GM18870 (cell line): Measurements from ENCODE around the gene SORL1.
"Not testable (repeated sequence)": the region's sequence is repeated elsewhere in the genome, so short reads cannot be mapped to it uniquely, and the experiment has no call there.

Source experiments
- ATAC-seq: cut with Tn5 transposase; IDR thresholded peaks from one replicate; pipeline ENCODE4 v1.9.1; 2021; ENCODE audit warnings: moderate library complexity; ENCODE audit not compliant: unreplicated experiment

The SORL1 gene

DNA sequence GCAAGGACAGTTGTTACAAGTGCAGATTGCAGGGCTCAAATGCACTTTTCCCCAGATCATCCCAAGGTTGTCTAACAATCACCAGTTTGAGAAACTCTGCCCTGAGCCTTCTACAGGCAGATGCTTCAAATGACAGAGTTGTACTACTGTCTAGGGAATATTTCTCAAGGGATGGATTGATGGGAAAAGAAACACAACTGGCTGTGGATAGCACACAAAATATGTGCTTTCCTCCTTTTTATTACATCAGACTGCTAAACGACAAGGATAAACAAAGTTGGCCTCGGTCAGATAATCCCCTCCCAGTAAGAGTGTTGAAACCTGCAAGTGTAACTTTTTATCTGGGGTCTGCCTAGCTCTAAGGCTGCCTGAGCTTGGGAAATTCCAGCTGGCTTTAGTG, 47.3 kb downstream of the SORL1 start:
- no peak for ATAC-seq

DNA sequence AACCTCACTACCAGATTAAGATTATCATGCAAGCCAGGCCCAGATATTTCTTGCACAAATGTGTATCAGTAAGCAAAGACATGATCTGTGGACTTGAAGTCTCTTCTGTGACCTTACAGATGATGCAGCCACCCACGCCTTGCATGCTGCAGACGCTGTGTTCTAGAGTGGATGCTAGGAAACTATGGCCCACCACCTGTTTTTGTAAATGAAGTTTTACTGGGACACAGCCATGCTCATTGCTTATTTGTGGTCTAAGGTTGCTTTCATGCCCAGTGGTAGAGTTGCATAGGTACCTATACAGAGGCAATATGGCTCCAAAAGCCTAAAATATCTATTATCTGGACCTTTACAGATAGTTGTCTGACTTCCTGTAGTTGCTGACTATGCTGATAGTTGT, 48.2 kb downstream of the SORL1 start:
- ATAC-seq, result no peak

DNA sequence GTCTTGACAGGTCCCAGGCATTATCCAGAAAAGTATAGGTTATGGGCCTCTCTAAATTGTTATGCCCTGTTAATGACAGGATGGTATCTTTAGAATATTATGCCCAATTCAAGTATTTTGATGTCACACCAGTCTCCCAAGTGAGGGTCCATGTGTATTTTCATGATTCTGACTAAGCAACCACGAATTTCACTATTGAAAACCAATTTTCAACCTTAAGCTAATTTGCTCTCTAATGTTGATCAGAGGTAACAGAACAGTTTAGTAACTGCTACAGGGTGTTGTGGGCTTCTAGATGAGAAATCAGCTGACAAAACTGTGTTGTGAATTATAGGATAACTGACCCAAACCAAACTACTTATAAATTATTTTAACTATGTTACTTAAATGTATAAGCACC, 48.6 kb downstream of the SORL1 start:
- ATAC-seq, result no peak

DNA sequence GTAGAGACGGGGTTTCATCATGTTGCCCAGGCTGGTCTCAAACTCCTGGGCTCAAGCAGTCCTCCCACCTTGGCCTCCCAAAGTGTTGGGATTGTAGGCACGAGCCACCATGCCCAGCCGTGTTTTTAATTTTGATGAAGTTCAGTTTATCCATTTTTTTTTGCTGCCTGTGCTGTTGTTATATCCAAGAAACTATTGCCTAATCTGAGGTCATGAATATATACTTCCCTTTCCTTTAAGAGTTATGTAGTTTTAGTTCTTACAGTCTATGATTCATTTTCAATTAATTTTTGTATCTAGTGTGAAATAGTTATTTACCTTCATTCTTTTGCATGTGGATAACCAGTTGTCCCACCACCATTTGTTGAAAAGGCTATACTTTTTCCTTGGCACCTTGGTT, 50.9 kb downstream of the SORL1 start:
- ATAC-seq, result no peak

DNA sequence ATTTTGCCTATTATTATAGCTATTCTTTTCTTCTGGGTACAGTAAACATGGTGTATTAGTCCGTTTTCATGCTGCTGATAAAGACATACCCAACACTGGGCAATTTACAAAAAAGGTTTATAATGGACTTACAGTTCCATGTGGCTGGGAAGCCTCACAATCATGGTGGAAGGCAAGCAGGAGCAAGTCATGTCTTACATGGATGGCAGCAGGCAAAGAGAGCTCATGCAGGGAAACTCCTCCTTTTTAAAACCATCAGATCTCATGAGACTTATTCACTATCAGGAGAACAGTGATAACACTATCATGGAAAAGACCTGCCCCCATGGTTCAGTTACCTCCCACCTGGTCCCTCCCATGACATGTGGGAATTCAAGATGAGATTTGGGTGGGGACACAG, 54.1 kb downstream of the SORL1 start:
- not testable (repeated sequence) for ATAC-seq

DNA sequence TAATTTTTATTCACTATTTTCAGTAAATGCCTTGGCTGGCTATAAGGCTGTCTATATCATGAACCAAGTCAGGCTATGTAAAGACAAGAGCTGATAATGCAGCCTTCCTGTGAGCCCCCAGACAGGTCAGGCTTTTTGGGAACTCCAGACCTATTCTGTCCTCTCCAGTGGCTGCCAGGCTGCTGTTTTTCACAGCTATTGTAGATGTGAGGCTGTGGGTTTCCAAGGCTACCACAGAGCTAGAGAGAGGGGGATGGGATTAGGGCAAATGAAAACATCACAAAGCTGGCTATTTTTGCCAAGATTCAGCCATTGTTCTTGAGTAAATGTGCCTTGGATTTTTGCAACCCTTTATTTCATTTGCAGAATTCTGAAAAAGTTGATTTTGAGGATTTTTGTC, 56.3 kb downstream of the SORL1 start:
- no peak for ATAC-seq

DNA sequence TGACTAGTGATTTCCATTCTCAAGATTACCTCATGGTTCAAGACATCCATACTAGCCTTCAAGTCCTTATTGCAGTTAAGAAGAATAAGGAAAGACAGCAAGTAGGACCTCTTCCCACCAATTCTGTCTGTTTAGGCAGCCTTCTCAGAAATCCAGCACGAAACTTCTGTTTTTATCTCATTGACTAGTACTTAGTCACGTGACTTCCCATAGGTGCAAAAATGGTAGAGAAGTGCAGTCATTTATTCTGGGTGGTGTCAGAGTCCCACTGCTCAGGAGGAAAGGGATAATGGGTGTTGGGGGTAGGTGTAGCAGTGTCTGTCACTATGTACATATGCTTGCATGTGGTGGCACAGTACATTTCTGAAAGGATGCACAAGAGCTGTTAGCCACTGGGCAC, 58.3 kb downstream of the SORL1 start:
- no peak for ATAC-seq

DNA sequence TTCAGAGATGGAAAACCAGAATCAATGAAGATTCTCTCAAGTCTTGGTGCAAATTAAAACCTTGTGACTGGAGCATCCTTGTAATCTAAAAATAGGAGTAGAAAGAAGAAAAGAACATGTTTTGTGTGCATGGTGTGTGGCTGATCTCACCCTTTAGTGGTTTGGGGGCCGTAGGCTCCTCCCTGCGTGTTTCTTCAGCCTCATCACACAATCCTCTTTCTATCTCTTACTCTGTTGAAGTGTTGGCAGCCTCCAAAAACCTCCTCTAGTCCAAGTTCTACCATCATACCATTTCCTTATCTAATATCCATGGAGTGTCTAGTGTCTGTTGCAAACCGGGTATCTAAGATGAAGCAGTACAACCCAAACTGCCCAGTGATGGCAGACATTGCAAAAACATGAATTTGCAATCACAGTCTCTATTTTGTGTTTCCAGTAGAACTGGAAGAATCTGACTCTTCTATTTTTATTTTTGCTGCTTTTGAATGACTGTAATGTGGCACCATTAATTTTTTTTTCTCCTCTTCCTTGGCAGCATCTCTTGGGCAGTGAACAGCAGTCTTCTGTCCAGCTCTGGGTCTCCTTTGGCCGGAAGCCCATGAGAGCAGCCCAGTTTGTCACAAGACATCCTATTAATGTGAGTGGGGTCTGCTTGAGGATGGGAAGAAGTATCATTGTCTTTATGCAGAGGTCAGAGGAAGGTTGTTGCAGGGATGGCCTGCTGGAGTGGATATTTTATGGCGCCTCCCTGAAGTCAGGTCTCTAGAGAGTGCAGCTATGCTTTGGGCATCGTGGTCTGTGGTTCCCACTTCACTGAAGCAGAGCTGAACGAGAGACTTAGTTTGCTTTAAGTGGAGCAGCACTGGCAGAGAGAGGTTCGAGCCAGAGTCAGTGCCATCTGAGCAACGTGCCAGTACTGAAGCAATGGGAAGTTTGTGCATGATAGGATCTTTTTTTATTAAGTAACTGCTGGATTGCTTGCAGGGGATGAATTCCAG, 60.7 kb downstream of the SORL1 start:
- no peak for ATAC-seq

DNA sequence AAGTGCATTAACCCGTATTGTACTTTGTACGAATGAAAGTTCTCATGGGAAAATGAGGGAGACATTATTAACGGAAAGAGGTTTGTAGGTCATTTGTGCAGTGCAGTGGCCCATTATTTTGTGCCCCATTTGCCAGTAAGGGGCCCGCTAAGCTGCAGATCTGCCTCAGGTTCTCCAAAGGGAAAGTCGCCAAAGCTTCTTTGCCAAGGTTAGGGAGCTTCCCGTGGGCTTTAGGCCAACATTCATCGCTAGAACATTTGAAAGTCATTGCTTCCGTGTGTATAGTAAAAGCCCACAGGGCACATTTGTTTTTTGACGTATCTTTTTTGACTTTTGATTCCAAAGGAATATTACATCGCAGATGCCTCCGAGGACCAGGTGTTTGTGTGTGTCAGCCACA, 61.7 kb downstream of the SORL1 start:
- no peak for ATAC-seq

DNA sequence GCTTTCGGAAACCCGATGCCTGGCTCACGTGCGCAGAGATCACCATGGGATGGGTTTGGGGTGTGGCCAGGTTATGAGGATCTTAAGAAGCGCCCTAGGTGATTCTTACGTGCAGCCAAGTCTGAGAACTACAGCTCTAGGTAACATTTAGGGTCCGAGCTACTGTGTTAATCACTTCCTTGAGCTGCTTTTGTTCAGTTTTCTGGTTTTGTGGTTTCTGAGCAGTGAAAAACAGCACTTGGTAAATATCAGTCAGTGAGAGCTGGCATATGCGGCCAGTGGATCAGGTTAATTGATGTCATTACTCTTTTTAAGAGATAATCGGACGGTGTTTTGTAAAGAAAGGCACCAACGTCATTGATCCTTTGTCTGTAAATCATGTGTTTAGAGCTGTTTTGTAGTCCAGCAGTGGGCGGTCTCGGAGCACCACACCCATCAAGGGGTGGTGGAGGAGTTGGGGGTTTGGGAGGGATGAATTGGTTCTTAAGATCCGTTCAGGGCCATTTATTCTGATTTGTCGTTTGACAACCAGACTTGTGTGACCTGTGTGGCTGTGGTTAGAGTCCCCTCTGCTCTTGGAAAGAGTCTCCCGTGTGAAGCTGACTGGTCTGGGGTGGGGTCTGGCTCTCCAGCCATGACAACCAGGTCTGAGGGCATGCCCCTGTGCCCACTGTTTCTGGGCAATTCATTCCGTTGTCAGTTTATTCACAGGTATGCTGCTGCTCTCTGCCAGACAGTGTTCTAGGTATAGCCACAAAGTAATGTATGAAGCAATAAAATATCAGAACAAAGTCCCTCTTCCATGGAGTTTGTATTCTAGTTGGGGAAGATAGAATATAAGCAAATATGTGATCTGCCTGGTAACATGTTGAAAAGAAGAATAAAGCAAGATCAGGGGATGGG, 62.6 kb downstream of the SORL1 start:
- ATAC-seq, result no peak

DNA sequence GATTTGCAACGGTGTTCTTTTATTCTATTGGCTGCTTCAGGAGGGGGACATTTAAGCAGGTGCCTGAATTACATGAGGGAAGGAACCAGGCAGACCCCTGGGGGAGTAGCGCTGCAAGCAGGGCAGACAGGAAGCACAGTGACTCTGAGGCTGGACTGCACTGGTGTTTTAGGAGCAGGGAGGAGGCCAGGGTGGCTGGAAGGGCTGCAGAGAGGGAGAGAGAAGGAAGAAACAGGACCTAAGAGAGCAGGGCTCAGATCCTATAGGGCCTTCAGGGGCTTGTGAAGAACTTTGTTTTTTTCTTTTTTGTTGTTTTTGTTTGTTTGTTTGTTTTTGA, 63.2 kb downstream of the SORL1 start:
- no peak for ATAC-seq

DNA sequence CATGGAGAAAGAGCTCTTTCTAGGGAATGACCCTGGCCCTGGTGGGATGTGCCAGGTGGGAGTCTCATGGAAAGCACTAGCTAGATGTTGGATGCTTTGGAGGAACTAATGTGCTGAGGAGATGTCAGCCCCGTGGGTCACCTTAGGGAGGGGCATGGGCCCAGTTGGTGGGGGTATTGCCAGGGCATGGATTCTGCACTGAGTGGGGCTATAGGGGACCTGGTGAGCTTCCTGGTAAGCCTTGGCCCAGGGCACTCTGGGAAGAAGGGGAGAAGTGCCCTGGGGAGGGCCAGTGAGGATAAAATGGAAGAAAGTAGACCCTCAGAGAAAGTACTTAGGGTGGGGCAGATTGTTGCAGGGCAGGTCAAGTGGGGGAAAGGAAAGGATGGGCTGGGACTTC, 65.9 kb downstream of the SORL1 start:
- no peak for ATAC-seq

DNA sequence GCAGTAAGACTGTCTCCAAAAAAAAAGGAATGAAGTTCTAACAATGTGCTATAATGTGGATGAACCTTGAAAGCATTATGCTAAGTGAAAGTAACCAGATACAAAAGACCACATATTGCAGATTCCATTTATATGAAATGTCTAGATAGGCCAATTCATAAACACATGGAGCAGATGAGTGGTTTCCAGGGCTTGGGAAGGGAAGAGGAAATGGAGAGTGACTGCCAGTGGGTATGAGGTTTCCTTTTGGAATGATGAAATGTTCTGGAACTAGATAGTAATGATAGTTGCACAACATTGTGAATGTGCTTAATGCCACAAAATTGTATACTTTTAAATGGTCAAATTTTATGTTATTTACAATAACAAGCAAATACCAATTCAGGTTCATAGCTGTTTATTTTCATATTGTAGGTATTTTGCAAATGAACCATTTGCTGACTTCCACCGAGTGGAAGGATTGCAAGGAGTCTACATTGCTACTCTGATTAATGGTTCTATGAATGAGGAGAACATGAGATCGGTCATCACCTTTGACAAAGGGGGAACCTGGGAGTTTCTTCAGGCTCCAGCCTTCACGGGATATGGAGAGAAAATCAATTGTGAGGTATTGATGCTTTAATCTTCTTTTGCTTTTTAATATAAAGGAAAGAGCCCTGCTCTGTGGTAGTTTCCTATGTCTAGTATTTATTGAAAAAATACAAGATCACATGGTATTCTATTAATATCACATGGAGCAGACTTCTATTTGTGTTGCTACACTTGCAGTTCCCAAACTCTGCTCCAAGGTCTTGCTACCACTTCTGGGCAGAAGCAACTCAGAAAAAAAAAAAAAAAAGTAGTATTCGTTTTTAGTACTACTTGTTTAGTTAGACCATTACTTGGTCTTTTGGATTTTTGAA, 68.4 kb downstream of the SORL1 start:
- no peak for ATAC-seq

DNA sequence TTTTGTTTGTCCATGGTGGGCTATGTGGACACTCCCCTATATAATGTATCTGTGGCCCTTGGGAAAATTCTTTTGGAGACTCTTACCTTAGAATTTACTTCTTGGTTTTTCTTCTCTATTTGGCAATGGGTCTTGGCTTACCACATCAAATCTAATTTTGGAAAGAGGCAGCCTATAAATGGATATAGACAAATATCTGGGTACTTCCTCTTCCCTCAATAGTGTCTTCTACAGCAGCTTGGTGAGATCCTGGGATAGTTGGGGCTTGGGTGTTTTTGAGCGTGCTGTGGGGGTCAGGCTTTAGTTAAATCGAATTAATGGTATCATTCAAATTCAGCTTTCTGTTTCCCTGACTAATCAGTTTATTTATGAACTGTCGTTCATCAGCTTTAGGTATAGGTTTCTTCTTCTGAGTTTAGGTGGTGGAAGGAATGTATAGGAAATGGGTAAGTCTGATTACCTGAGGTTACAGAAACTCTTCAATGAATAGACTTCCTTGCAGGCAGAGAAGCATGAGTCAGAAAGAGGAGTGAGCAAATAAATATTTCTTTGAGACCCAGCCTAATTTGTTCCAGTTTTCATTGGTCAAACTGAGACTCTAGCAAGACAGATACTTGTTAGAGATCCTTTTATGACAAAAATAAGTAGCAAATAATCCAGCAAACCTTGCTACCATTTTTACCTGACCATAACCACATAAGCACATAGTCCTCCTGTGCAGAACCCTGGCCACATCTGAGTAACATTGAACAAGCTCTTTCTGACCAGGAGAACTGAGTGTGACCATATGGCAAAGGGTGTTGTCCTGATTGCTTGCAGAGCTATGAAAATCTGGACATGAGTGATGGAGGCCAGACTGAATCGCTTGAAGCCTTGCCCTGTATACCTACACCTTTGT, 69.3 kb downstream of the SORL1 start:
- ATAC-seq, result no peak

DNA sequence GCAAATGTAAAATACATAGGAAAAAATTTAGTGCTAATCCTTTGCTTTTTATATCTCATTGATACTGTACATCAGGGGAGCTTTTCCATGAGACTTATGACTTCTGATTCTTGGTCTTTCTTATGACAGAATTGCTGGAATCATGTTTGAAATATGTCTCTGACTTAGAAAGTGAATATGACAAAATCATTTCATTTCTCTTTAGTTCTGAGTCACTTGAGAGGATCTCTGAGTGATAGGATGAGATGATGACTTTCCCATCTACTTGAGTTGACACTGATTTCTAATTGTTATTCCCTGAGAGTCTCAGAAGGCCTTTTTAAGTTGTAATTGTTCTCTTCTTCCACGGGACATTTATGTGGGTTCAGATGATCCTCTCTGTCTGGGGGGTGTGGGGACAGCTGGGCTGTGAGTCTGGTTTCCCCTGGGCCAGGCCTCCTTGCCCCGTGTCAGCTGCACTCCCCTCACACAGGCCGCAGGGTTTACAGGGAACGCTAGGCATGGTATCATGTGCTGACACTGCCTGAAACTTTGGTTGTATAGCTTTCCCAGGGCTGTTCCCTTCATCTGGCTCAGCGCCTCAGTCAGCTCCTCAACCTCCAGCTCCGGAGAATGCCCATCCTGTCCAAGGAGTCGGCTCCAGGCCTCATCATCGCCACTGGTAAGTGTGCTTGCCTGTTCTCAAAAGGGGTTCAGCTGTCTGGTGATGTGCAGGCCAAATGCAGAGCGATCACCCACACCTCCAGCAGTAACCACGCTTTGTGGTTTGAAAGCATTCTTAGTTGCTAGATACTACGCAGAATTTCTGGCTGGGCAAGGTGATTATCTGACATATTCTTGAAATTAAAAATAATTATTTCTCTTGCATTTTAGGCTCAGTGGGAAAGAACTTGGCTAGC, 70.2 kb downstream of the SORL1 start:
- ATAC-seq, result no peak

DNA sequence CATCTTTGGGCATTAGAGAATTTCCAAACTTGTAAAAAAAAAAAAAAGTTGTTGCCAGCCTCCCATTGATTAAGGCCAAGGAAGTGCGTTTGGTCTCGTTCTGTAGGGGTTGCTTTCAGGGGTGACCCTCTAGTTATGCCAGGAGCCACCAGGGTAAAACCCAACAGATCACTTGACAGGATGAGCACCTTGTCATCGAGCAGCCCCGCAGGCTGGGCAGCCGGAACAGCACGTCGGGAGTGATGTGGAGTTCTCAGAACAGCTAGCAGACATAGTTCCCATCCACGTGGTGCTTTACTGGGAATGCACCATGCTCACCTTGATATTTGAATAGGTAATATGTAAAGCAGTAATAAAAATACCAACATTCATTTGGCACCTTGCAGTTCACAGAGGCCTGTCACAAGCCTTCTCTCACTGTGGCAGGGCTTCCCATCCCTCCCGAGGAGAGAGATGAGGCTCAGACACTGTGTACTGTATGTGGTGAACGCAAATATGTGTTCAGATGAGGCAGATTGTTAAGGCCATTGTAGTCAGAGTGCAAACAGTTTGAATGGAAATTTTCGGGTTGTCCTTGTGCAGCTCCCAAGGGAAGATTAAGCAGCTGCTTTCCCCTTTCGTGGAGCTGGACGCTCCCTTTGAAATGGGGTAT, 71.6 kb downstream of the SORL1 start:
- no peak for ATAC-seq

DNA sequence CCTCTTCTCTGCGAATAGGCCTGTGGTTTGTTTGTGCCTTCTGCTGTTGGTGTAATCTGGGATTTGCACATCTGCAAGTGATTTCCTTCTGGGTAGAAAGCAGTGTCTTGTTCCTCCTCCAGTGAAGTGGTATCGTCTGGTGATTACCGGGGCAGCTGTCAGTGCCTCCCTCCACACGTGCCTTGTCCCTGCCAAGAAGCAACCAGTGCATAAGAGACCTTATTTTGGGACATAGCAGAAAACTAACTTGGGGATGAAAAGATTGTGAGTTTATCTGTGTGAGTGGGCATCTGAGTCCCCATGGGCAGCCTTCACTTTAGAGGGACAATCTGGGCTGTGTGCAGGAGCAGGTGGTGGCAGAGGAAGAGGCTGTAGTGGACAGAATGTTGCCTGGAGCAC, 72.1 kb downstream of the SORL1 start:
- ATAC-seq, result no peak

DNA sequence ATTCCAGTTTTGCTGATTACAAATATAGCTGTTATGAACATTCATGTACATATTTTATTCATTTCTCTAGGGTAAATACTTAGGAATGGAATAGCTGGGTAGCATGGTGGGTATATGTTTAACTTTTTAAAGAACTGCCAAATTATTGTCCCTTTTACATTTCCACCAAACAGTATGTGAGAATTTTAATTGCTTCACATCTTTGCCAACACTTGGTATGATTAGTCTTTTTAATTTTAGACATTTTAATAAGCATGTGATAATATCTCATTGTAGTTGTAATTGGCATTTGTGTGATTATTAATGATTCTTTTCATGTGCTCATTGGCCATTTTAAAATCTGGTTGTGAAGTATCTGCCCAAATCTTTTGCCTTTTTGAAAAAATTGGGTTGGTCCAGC, 73.3 kb downstream of the SORL1 start:
- no peak for ATAC-seq
